ENCODE data around the gene WDR88.

- no peak for TF ChIP-seq CTCF (IDR thresholded peaks at IDR 0.05)
- no peak for TF ChIP-seq EP300 (IDR thresholded peaks at IDR 0.05; ENCODE audit: low read depth)
- TF ChIP-seq POLR2A (IDR thresholded peaks at IDR 0.05): no peak
- no peak for TF ChIP-seq POLR2AphosphoS5 (IDR thresholded peaks at IDR 0.05)
Observed at GRCh38 chr19:33146209-33146608, 14.3 kb downstream of the WDR88 start.

Data from transverse colon (tissue), 4 donors.